Common myeloid progenitor, CD34-positive (primary cell): Measurements from ENCODE around the gene DIPK1A.
"Not testable (repeated sequence)": the region's sequence is repeated elsewhere in the genome, so short reads cannot be mapped to it uniquely, and the experiment has no call there.

Experiments
- CTCF ChIA-PET: fragments of 350-600 bp; sonication (Branson Sonifier 250); formaldehyde crosslinking; loops from one replicate; lab custom pipeline; 2021; ENCODE audit warnings: antibody characterized with exemption; lab: Charles Lee
- POLR2A ChIA-PET: fragments of 350-600 bp; sonication (Branson Sonifier 250); formaldehyde crosslinking; loops from one replicate; lab custom pipeline; 2021; ENCODE audit warnings: antibody characterized with exemption; lab: Charles Lee
- DNase-seq, 3 donors: peaks; one replicate each; pipeline versions ENCODE4 v3.0.0 to v3.0.0-alpha.2; 2013
- H3K27ac ChIP-seq, 2 experiments: 1 replicate in 1 of 2; 2 replicates in 1 of 2; pipeline ENCODE4 v1.7.0; 2013; ENCODE audit warnings: inconsistent platforms in 2 of 2, low read length in 2 of 2, mild to moderate bottlenecking in 2 of 2, low read depth in 1 of 2, moderate library complexity in 1 of 2; ENCODE audit not compliant: severe bottlenecking in 2 of 2, insufficient read depth in 1 of 2, poor library complexity in 1 of 2
- H3K27me3 ChIP-seq, 5 experiments: replicated peaks in 2 of 5; 1 replicate in 3 of 5; 2 replicates in 2 of 5; pipeline versions ENCODE4 v1.6.1 to v1.7.0; 2013; ENCODE audit warnings: low read length in 4 of 5, mild to moderate bottlenecking in 2 of 5, moderate library complexity in 2 of 5, inconsistent platforms in 1 of 5; ENCODE audit not compliant: insufficient read depth in 5 of 5, control insufficient read depth in 4 of 5
- H3K36me3 ChIP-seq, 4 experiments: 1 replicate in 2 of 4; 2 replicates in 2 of 4; pipeline versions ENCODE4 v1.6.1 to v1.7.0; 2013; ENCODE audit warnings: low read length in 3 of 4, control low read depth in 1 of 4, mild to moderate bottlenecking in 1 of 4; ENCODE audit not compliant: control insufficient read depth in 4 of 4, insufficient read depth in 4 of 4
- H3K4me1 ChIP-seq, 4 experiments: 1 replicate in 3 of 4; 2 replicates in 1 of 4; pipeline versions ENCODE4 v1.6.1 to v1.7.1; 2013; ENCODE audit warnings: low read length in 3 of 4, mild to moderate bottlenecking in 3 of 4, control low read depth in 1 of 4, inconsistent platforms in 1 of 4, moderate library complexity in 1 of 4; ENCODE audit not compliant: control insufficient read depth in 4 of 4, insufficient read depth in 4 of 4; ENCODE audit errors: control extremely low read depth in 1 of 4
- H3K4me3 ChIP-seq, 7 experiments: 1 replicate in 4 of 7; 2 replicates in 3 of 7; pipeline versions ENCODE4 v1.5.1 to v1.7.0; 2013; ENCODE audit warnings: mild to moderate bottlenecking in 7 of 7, low read length in 6 of 7, moderate library complexity in 6 of 7, inconsistent platforms in 2 of 7, low read depth in 2 of 7, control low read depth in 1 of 7; ENCODE audit not compliant: insufficient read depth in 4 of 7, control insufficient read depth in 1 of 7; ENCODE audit errors: extremely low read depth in 1 of 7
- H3K9me3 ChIP-seq, 5 experiments: 1 replicate in 4 of 5; 2 replicates in 1 of 5; pipeline versions ENCODE4 v1.6.1 to v1.7.1; 2013; ENCODE audit warnings: low read length in 4 of 5, mild to moderate bottlenecking in 2 of 5, inconsistent platforms in 1 of 5, low read depth in 1 of 5, moderate library complexity in 1 of 5; ENCODE audit not compliant: control insufficient read depth in 4 of 5, insufficient read depth in 2 of 5; ENCODE audit errors: control extremely low read depth in 1 of 5
- WGBS: methylation state at CpG from one replicate; pipeline ENCODE4 v1.1.5; 2013; ENCODE audit not compliant: insufficient coverage; 5-methylcytosine and 5-hydroxymethylcytosine counted together

The DIPK1A gene

DNA sequence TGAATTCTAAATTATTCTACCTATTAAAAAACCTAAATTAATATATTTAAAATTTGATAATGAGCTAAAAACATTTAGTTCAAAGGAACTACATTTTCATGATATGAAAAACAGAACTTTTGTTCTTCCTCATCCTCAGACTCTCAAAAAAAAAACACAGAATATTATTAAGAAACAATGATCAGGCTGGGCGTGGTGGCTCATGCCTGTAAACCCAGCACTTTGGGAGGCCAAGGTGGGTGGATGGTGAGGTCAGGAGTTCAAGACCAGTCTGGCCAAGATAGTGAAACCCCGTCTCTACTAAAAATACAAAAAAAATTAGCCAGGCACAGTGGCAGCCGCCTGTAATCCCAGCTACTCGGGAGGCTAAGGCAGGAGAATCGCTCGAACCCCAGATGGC, 10.7 kb upstream of the DIPK1A start:
- H3K36me3 ChIP-seq, H3K27me3 ChIP-seq, POLR2A ChIA-PET, H3K9me3 ChIP-seq, H3K27ac ChIP-seq, DNase-seq, H3K4me3 ChIP-seq: not testable (repeated sequence)
- CTCF ChIA-PET: interaction anchor here (1.7 kb wide), 1 partner anchor 21 kb away, joined by 5 read pairs; no protein-coding TSS in a partner anchor
- 89% methylated on average over 4 of the region's 6 CpGs for WGBS
- peaks cover 5 to 13% (median 11%) of the 10 kb centered on the region in 4 experiments for H3K4me1 ChIP-seq

GRCh38 chr1:92970990-92971689, 9.9 kb upstream of the DIPK1A start:
- CTCF ChIA-PET: interaction anchor here (0.9 to 3.3 kb wide), 6 partner anchors 9 to 119 kb away, joined by 3 to 22 read pairs (median 5); no protein-coding TSS in a partner anchor
- Histone ChIP-seq H3K9me3 (no peaks in the 10 kb centered on the region), H3K4me1 (peaks cover 5 to 13% (median 11%) of the 10 kb centered on the region in 4 experiments), H3K36me3 (no peaks in the 10 kb centered on the region), H3K4me3 (no peak overlapping the region), H3K27me3 (peaks cover 0 to 3% (median 0%) of the 10 kb centered on the region in 5 experiments), H3K27ac (no peak overlapping the region)
- no peak for DNase-seq
- POLR2A ChIA-PET: no interaction called here
- 97% methylated on average over 2 of the region's 7 CpGs for WGBS

DNA sequence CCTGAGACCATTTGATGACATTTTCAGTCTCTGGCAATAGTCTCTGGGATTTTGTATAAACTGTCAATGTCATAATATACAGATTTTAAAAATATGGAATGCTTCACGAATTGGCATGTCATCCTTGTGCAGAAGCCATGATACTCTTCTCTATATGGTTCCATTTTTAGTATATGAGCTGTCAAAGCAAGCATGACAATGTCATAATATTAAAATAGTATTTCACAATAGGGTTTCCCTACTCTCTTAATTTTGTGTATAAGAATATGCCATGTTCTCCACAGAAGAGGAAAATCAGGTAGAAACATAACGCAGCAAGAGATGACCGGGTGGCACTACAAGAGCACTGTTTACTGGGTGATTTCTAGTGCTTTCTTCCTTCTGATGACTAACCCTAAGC, 8.3 kb upstream of the DIPK1A start:
- H3K4me1 ChIP-seq: peaks cover 5 to 13% (median 11%) of the 10 kb centered on the region in 4 experiments
- WGBS: 100% methylated on average over 2 of the region's 3 CpGs
- CTCF ChIA-PET: interaction anchor here (1.0 to 3.3 kb wide), 8 partner anchors 9 to 127 kb away, joined by 3 to 22 read pairs (median 4); no protein-coding TSS in a partner anchor

GRCh38 chr1:92968138-92969032, 7.1 kb upstream of the DIPK1A start:
- peaks cover 0 to 15% (median 0%) of the 10 kb centered on the region in 5 experiments for H3K27me3 ChIP-seq
- no peaks in the 10 kb centered on the region for H3K36me3 ChIP-seq
- H3K4me1 ChIP-seq: peaks cover 5 to 13% (median 11%) of the 10 kb centered on the region in 4 experiments
- no peak overlapping the region for H3K4me3 ChIP-seq
- ChIA-PET CTCF (interaction anchor here (0.7 to 3.3 kb wide), 11 partner anchors 8 to 116 kb away, joined by 3 to 22 read pairs (median 3); no protein-coding TSS in a partner anchor), POLR2A (interaction anchor here (0.6 kb wide), 1 partner anchor 104 kb away, joined by 3 read pairs; no protein-coding TSS in a partner anchor)
- H3K27ac ChIP-seq: no peak overlapping the region
- H3K9me3 ChIP-seq: no peaks in the 10 kb centered on the region
- 83% methylated on average over 1 of the region's 2 CpGs for WGBS
- DNase-seq: peak in 2 of 3 donors; percentile 29 to 38

More for the DNA sequence above, 8.3 kb upstream of the DIPK1A start:
- no peak for DNase-seq
- Histone ChIP-seq H3K9me3 (no peaks in the 10 kb centered on the region), H3K27me3 (peaks cover 0 to 12% (median 0%) of the 10 kb centered on the region in 5 experiments), H3K27ac (no peak overlapping the region), H3K36me3 (no peaks in the 10 kb centered on the region), H3K4me3 (no peak overlapping the region)
- POLR2A ChIA-PET: no interaction called here

GRCh38 chr1:92964998-92965397, 3.7 kb upstream of the DIPK1A start:
- ChIA-PET CTCF (interaction anchor here (9.7 kb wide), 1 partner anchor 28 kb away, joined by 61 read pairs; no protein-coding TSS in a partner anchor), POLR2A (no interaction called here)
- Histone ChIP-seq H3K9me3 (no peaks in the 10 kb centered on the region), H3K27me3 (peaks cover 0 to 18% (median 0%) of the 10 kb centered on the region in 5 experiments), H3K36me3 (no peaks in the 10 kb centered on the region), H3K27ac (no peak overlapping the region), H3K4me1 (peaks cover 8 to 27% (median 18%) of the 10 kb centered on the region in 4 experiments), H3K4me3 (no peak overlapping the region)
- 0% methylated on average over 2 of the region's 3 CpGs for WGBS
- no peak for DNase-seq

DNA sequence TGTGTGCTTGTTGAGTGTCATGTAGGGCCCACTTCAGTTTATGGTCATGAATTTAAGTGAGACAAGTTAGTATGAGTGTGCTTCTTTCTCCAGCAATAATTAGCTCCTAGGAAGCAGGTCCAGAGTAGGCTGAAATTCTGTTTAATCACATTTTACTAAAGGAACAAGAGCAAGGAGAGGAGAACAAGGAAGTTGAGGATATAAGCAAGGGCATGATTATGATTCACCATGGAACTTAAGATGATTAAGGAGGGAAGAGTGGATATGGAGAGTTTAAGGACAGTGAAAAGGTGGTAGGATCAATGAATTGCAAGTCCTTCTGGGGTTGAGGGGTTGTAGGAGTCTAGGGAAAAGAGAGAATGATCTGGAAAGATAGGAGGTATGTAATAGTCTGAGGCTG, 3.1 kb upstream of the DIPK1A start:
- Histone ChIP-seq H3K4me3 (no peak overlapping the region), H3K9me3 (no peaks in the 10 kb centered on the region), H3K4me1 (peaks cover 8 to 26% (median 18%) of the 10 kb centered on the region in 4 experiments), H3K36me3 (no peaks in the 10 kb centered on the region), H3K27ac (no peak overlapping the region), H3K27me3 (peaks cover 0 to 18% (median 0%) of the 10 kb centered on the region in 5 experiments)
- CTCF ChIA-PET: interaction anchor here (9.7 kb wide), 1 partner anchor 29 kb away, joined by 61 read pairs; no protein-coding TSS in a partner anchor
- POLR2A ChIA-PET: no interaction called here
- DNase-seq: no peak
